ENCODE results near the gene ANO8. TPM values are rescaled to one million over a fixed set of nuclear protein-coding genes. Genes with fewer than 3 reads are reported as not detected.

The ANO8 gene
- total RNA-seq, 1 donor from 2014 or later, result 9.6 TPM

- ATAC-seq (peak; percentile 97), DNase-seq (ENCODE audit: low spot score) (peak; percentile 74)
These were observed 11.5 kb upstream of the ANO8 start for GRCh38 chr19:17346109-17346671.

- ATAC-seq, result no peak
These were observed 7.2 kb upstream of the ANO8 start for GRCh38 chr19:17341845-17342244.

GRCh38 chr19:17341386-17341785 is 6.7 kb upstream of the ANO8 start:
- ATAC-seq (no peak), DNase-seq (ENCODE audit: low spot score) (no peak)

More at GRCh38 chr19:17341845-17342244, 7.2 kb upstream of the ANO8 start:
- DNase-seq (ENCODE audit: low spot score), result no peak

- ATAC-seq (peak; percentile 62), DNase-seq (ENCODE audit: low spot score) (peak; percentile 75)
These were observed 6.3 kb upstream of the ANO8 start for GRCh38 chr19:17340871-17341357.

- ATAC-seq (peak; percentile 81), DNase-seq (ENCODE audit: low spot score) (peak; percentile 88)
These were observed 5.7 kb upstream of the ANO8 start for GRCh38 chr19:17340302-17340870.

GRCh38 chr19:17339088-17339741 is 4.6 kb upstream of the ANO8 start:
- ATAC-seq (no peak), DNase-seq (ENCODE audit: low spot score) (no peak)

GRCh38 chr19:17338433-17339078 is 3.9 kb upstream of the ANO8 start:
- DNase-seq (ENCODE audit: low spot score) (no peak), ATAC-seq (no peak)

GRCh38 chr19:17337675-17338432 is 3.2 kb upstream of the ANO8 start:
- no peak for ATAC-seq
- no peak for DNase-seq (ENCODE audit: low spot score)

GRCh38 chr19:17336872-17337674 is 2.4 kb upstream of the ANO8 start, which contains the start of gene GTPBP3:
Gene GTPBP3, plus strand, starts transcription at chr19:17337553. Its CDS starts 59 bp downstream, at chr19:17337612.
- DNase-seq (ENCODE audit: low spot score) (peak; percentile 96), ATAC-seq (peak; percentile 75)

- DNase-seq (ENCODE audit: low spot score), result no peak
These were observed 920 bp upstream of the ANO8 start for GRCh38 chr19:17335575-17335974.

GRCh38 chr19:17333611-17334413 is 843 bp downstream of the ANO8 start:
- DNase-seq (ENCODE audit: low spot score), result no peak
- no peak for ATAC-seq

More at GRCh38 chr19:17335575-17335974, 920 bp upstream of the ANO8 start:
- no peak for ATAC-seq

GRCh38 chr19:17332677-17333581 is 1.7 kb downstream of the ANO8 start:
- no peak for DNase-seq (ENCODE audit: low spot score)
- ATAC-seq, result no peak

GRCh38 chr19:17332360-17332676 is 2.3 kb downstream of the ANO8 start:
- ATAC-seq, result no peak
- DNase-seq (ENCODE audit: low spot score), result no peak

- no peak for DNase-seq (ENCODE audit: low spot score)
These were observed 3.6 kb downstream of the ANO8 start for GRCh38 chr19:17331045-17331558.

GRCh38 chr19:17330262-17331044 is 4.2 kb downstream of the ANO8 start:
- ATAC-seq (no peak), DNase-seq (ENCODE audit: low spot score) (no peak)

More at GRCh38 chr19:17331045-17331558, 3.6 kb downstream of the ANO8 start:
- ATAC-seq, result no peak

GRCh38 chr19:17329366-17330261 is 5.0 kb downstream of the ANO8 start:
- ATAC-seq (no peak), DNase-seq (ENCODE audit: low spot score) (no peak)
